HG03045 (cell line): ENCODE results near the gene RMDN3.

Experiments
- ATAC-seq: cut with Tn5 transposase; IDR thresholded peaks from one replicate; pipeline ENCODE4 v1.9.1; 2021; ENCODE audit warnings: mild to moderate bottlenecking, moderate library complexity; ENCODE audit not compliant: unreplicated experiment

The RMDN3 gene, protein sequence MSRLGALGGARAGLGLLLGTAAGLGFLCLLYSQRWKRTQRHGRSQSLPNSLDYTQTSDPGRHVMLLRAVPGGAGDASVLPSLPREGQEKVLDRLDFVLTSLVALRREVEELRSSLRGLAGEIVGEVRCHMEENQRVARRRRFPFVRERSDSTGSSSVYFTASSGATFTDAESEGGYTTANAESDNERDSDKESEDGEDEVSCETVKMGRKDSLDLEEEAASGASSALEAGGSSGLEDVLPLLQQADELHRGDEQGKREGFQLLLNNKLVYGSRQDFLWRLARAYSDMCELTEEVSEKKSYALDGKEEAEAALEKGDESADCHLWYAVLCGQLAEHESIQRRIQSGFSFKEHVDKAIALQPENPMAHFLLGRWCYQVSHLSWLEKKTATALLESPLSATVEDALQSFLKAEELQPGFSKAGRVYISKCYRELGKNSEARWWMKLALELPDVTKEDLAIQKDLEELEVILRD

GRCh38 chr15:40754883-40755811 lies at the start of gene RMDN3:
TSS of gene RMDN3 (minus strand) at chr15:40755254. CDS start at chr15:40754783, 471 bp downstream.
- ATAC-seq: peak; percentile 87

GRCh38 chr15:40803688-40804087 lies 48.6 kb upstream of the RMDN3 start:
- no peak for ATAC-seq

DNA sequence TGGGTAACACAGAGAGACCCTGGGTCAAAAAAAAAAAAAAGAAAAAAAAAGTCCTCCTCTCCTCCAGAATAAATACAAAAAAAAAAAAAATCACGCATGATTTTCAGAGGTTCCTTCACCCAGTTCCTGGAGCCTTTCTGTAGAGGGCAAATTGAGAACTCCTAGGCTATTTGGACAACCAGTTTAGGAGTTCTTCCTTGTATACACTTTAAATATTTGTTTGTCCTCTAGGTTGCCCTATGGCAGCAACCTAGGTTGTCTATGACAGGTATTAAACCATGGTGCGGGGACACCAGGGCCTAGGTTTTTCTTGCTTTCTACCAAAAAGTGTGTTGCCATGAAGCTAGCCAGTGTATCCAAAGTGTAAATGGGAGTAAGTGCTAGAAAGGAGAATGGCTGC lies 48.0 kb upstream of the RMDN3 start:
- no peak for ATAC-seq

DNA sequence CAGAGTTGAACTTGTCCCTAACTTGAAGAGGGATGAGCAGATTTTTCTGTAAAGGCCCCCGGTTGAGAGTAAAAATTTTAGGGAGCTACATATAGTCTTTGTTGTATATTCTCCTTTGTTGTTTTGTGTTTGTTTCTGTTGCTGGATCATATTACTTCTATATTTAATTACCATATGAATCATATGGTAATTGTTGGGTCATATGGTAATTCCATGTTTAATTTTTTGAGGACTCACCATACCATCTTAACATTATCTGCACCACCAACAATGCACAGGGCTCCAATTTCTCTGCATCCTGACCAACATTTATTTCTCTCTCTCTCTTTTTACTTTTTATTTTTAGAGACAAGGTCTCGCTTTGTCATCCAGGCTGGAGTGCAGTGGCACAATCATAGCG lies 44.5 kb upstream of the RMDN3 start:
- no peak for ATAC-seq

GRCh38 chr15:40796512-40796911 lies 41.5 kb upstream of the RMDN3 start:
- no peak for ATAC-seq

GRCh38 chr15:40796041-40796440 lies 41.0 kb upstream of the RMDN3 start:
- no peak for ATAC-seq

GRCh38 chr15:40793216-40793989 lies 38.3 kb upstream of the RMDN3 start:
- ATAC-seq: no peak

- no peak for ATAC-seq
Observed at GRCh38 chr15:40792394-40792793, 37.3 kb upstream of the RMDN3 start.

GRCh38 chr15:40790718-40791117 lies 35.7 kb upstream of the RMDN3 start:
- no peak for ATAC-seq

- no peak for ATAC-seq
Observed at GRCh38 chr15:40789999-40790398, 34.9 kb upstream of the RMDN3 start.

DNA sequence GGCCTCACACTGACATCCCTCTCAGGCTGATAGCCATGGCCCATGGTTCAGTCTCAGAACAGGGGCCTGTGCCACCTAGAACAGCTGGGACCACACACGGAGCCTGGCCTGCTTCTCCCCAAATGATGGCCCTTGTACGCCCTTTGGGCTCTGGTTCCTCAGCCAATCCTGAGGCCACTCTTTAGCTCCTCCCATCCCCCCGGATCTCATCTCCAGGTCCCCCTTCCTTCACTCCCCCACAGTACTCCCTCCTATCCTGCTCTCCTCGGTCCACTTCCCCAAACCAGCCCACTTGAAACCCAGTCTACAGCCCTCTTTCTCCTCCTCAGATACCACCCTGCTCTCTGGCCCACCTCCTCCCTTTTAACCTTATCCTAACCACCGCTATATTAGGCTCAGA lies 34.1 kb upstream of the RMDN3 start:
- no peak for ATAC-seq

DNA sequence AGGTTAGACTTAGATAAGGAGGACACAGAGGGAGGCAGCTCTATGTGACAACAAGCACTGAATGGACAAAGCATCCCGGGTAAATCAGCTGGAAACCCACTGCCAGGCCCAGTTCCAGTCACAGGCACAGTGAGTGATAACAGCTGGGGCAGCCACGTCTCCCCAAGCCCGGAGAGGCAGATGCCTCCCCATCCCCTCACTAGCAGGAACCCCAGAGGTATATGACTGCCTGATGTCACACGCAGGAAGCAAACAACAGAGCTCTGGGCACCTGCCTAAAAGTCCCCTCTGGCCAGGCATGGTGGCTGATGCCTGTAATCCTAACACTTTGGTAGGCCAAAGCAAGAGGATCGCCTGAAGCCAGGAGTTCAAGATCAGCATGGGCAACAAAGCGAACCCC lies 32.9 kb upstream of the RMDN3 start:
- ATAC-seq: no peak

- no peak for ATAC-seq
Observed at GRCh38 chr15:40787344-40787841, 32.3 kb upstream of the RMDN3 start.

DNA sequence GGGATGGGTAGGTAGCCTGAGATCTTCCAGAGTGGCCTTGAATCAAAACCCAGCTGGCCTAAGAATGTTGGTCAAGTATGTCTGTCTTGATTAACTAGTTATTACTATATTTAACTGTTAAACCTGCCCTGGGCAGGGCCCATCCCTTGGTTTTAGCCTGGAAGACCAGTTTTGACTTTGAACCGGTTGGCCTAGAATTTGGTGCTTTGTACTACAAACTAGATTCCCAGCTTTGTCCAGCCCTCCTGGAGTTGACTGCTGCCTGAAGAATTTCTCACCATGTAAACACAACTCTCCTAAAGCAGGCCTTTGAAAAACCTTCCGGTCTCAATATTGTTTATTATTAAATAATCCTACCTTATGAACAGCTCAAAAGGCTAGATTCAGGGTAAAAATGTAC lies 30.8 kb upstream of the RMDN3 start:
- ATAC-seq: no peak

- ATAC-seq: no peak
Observed at GRCh38 chr15:40785164-40785563, 30.1 kb upstream of the RMDN3 start.

- peak; percentile 53 for ATAC-seq
Observed at GRCh38 chr15:40782609-40783227, 27.7 kb upstream of the RMDN3 start.

GRCh38 chr15:40776537-40777141 lies 21.6 kb upstream of the RMDN3 start:
- no peak for ATAC-seq

DNA sequence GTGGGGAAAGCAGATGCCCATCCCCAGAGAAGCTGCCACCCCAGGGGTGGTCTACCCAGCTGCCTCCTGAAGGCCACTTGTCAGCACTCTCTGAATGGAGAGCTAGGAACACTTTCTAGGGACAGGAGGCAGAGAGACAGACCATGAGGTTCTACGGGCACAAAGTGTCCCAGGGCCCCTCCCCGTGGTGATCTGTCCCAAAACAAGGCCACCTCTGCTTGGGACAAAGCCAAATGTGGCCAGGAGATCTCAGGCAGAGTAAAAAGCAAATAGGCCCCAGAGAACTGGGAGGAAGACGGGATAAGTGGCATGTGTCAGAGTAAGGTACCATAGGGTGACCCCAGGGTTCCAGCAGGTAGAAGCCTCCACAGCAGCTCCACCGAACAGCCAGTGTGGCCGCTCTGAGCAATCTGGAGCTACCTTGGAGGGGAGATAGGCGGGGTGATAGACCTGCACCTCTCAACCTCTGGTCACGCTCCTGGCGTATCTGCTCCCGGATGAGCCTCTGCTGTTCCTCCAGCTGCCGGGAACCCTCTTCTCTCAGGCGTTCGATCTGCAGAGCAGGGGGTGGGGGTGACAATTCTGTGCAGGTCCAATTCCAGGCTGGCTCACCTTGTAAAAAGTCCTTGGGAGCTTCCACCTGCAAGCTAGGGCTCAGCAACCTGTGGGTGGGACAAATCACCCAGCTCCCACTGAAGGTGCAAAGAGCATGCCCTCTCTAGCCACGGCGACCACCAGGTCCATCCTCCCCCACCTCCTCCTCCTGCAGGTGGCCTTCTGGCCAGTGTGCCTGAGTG lies 20.9 kb upstream of the RMDN3 start:
- ATAC-seq: no peak

DNA sequence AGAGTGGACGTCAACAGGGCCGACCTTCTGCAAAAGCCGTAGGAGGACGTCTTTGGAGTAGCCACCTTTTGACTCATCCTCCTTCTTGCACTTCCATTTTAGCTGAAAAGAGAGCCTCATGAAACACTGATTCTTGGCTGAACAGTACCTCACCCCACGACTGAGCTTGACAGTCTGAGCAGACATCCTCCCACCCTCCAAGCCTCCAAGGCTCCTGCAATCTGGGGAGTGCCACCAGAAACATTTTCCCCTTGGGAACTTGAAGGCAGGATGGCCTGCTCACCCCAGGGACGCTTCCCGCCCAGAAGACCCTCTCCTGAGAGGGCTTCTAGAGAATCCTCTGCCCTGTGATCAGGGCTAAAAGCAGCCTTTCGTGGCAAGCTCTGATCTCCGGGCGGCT lies 20.0 kb upstream of the RMDN3 start:
- ATAC-seq: no peak
